HepG2 (cell line): ENCODE data around the gene ZNF446. TPM values are rescaled to one million over a fixed set of nuclear protein-coding genes. Genes with fewer than 3 reads are reported as not detected.
A peak's percentile ranks its signal among the peaks of the same experiment; 100 is the strongest.

ENCODE experiments used
- ATAC-seq: fragments of 200-7000 bp; cut with Tn5 transposase; 3 replicates; pipeline ENCODE4 v1.9.1; 2020; ENCODE audit warnings: mild to moderate bottlenecking, moderate library complexity
- BruUV-seq: library from RNA; stranded (reverse); fragments of 400-500 nt; replicated peaks from 2 replicates; lab custom pipeline; 2021; lab: Mats Ljungman, UMichigan
- CTCF ChIA-PET: fragments of 300-600 bp; formaldehyde crosslinking; extraction: SDS; loops from one replicate; lab custom pipeline; 2021; ENCODE audit warnings: low total read pairs, inconsistent platforms, low intra/inter-chr PET ratio; lab: Yijun Ruan, JAX
- POLR2A ChIA-PET: fragments of 350-600 bp; sonication (Branson Sonifier 250); formaldehyde crosslinking; loops from one replicate; lab custom pipeline; 2020; ENCODE audit warnings: antibody characterized with exemption, inconsistent platforms; lab: Yijun Ruan, JAX
- DNase-seq: peaks from one replicate; pipeline ENCODE4 v3.0.0-alpha.2; 2015; ENCODE audit warnings: low spot score
- FAIRE-seq: peaks from 3 replicates; lab custom pipeline; 2011; peaks lifted over from hg19 to GRCh38; lab: Jason Lieb, UNC
- H2AFZ ChIP-seq: one replicate; pipeline ENCODE4 v1.6.1; 2011; ENCODE audit warnings: low read length, inconsistent platforms
- H3K27ac ChIP-seq: fragments of 300-600 bp; 3 replicates; pipeline ENCODE4 v1.8.0; 2011; ENCODE audit warnings: mixed run types, mild to moderate bottlenecking, mixed read lengths, low read length, inconsistent platforms; ENCODE audit not compliant: insufficient read depth; ENCODE audit errors: extremely low read length
- H3K27me3 ChIP-seq, 2 experiments: fragments of 200-600 bp in 1 of 2; 2 replicates in 1 of 2; 3 replicates in 1 of 2; pipeline versions ENCODE4 v1.6.0 to v1.8.0; 2011; ENCODE audit warnings: low read length in 2 of 2, mild to moderate bottlenecking in 2 of 2, moderate library complexity in 2 of 2, inconsistent platforms in 1 of 2; ENCODE audit not compliant: insufficient read depth in 2 of 2, control insufficient read depth in 1 of 2
- H3K36me3 ChIP-seq, 2 experiments: fragments of 200-600 bp in 1 of 2; replicated peaks in 1 of 2; 2 replicates in 1 of 2; 3 replicates in 1 of 2; pipeline versions ENCODE4 v1.5.1 to v1.8.0; 2011; ENCODE audit warnings: low read length in 2 of 2, inconsistent platforms in 1 of 2; ENCODE audit not compliant: insufficient read depth in 2 of 2, control insufficient read depth in 1 of 2
- H3K4me1 ChIP-seq: 2 replicates; pipeline ENCODE4 v1.5.1; 2012; ENCODE audit warnings: low read length, inconsistent platforms; ENCODE audit not compliant: insufficient read depth
- H3K4me2 ChIP-seq: 2 replicates; pipeline ENCODE4 v1.6.0; 2011; ENCODE audit warnings: low read depth, low read length, inconsistent platforms
- H3K4me3 ChIP-seq, 3 experiments: fragments of 200-600 bp in 1 of 3; sonication (generic), shearing (Covaris generic) in 1 of 3; replicated peaks in 1 of 3; 2 replicates each; pipeline ENCODE4 v1.5.1; 2011 to 2016; ENCODE audit warnings: low read length in 3 of 3, inconsistent platforms in 2 of 3, low read depth in 2 of 3, mild to moderate bottlenecking in 2 of 3, control low read depth in 1 of 3, mixed read lengths in 1 of 3; ENCODE audit not compliant: insufficient read depth in 1 of 3
- H3K79me2 ChIP-seq: one replicate; pipeline ENCODE4 v1.6.1; 2011; ENCODE audit warnings: low read length, inconsistent platforms; ENCODE audit not compliant: insufficient read depth
- H3K9ac ChIP-seq: 2 replicates; pipeline ENCODE4 v1.6.0; 2011; ENCODE audit warnings: mild to moderate bottlenecking, low read depth, low read length, inconsistent platforms; ENCODE audit not compliant: insufficient read depth
- H3K9me3 ChIP-seq: 2 replicates; pipeline ENCODE4 v1.5.1; 2012; ENCODE audit warnings: mild to moderate bottlenecking, low read length
- H4K20me1 ChIP-seq: 2 replicates; pipeline ENCODE4 v1.6.0; 2011; ENCODE audit warnings: inconsistent platforms, mild to moderate bottlenecking, low read length, moderate library complexity; ENCODE audit not compliant: insufficient read depth
- AKNA ChIP-seq: sonication (generic); formaldehyde crosslinking; IDR thresholded peaks from 2 replicates; pipeline ENCODE4 v1.4.0; 2020; ENCODE audit warnings: missing genetic modification reagents, borderline replicate concordance
- ZNF7 ChIP-seq: IDR thresholded peaks from 2 replicates; pipeline ENCODE4 v1.6.1; 2016; ENCODE audit warnings: missing biosample characterization, missing genetic modification reagents
- WGBS: methylation state at CpG from one replicate; pipeline ENCODE4 v1.1.6; 2017; ENCODE audit warnings: low lambda C conversion rate; 5-methylcytosine and 5-hydroxymethylcytosine counted together
- in situ Hi-C: cut with HindIII; loops from 2 replicates; pipeline ENCODE4 v1.10.0; 2017; ENCODE audit warnings: low pct_unique_long_range_greater_than_20kb; ENCODE audit not compliant: extremely low pct_ligation_motif_present
- intact Hi-C: fragments of 100-400 bp; cut with micrococcal nuclease; formaldehyde crosslinking; loops from one replicate; pipeline ENCODE4 v1.10.0; 2022; ENCODE audit not compliant: unreplicated experiment
- polyA plus RNA-seq, 8 experiments: library from polyadenylated mRNA; depleted of rRNA in 3 of 8; stranded (reverse) in 7 of 8; unstranded in 1 of 8; fragments of >200 nt; fragmentation: Illumina TruSeq in 4 of 8; extraction: Trizol in 4 of 8; gene quantifications; 2 replicates each; pipeline versions ENCODE4 v1.2.1 to v1.2.3, GENCODE V29; 2011 to 2016; ENCODE audit warnings: low read depth in 4 of 8, missing spikeins in 1 of 8, mixed read lengths in 1 of 8; ENCODE audit not compliant: insufficient read depth in 1 of 8
- total RNA-seq, 5 experiments: library from RNA; depleted of rRNA; stranded (reverse); fragments of >200 nt; fragmentation: Illumina TruSeq; extraction: Trizol; gene quantifications; 2 replicates each; pipeline ENCODE4 v1.2.3, GENCODE V29; 2016; ENCODE audit warnings: low read depth in 1 of 5
- TF ChIP-seq, protein P1 (sequence below): sonication (generic); formaldehyde crosslinking; IDR thresholded peaks from 2 replicates; pipeline ENCODE4 v1.4.0; 2020; ENCODE audit warnings: mild to moderate bottlenecking, missing genetic modification reagents, borderline replicate concordance

The ZNF446 gene
- total and polyA plus RNA-seq, 2 of the 13 experiments (the other 11 are each of a cell fraction or from before 2014, with no cell fraction given), result 3.0 to 3.6 TPM

GRCh38 chr19:58521651-58522050 lies 45.5 kb downstream of the ZNF446 start (continued):
- TF ChIP-seq, protein P1, sequence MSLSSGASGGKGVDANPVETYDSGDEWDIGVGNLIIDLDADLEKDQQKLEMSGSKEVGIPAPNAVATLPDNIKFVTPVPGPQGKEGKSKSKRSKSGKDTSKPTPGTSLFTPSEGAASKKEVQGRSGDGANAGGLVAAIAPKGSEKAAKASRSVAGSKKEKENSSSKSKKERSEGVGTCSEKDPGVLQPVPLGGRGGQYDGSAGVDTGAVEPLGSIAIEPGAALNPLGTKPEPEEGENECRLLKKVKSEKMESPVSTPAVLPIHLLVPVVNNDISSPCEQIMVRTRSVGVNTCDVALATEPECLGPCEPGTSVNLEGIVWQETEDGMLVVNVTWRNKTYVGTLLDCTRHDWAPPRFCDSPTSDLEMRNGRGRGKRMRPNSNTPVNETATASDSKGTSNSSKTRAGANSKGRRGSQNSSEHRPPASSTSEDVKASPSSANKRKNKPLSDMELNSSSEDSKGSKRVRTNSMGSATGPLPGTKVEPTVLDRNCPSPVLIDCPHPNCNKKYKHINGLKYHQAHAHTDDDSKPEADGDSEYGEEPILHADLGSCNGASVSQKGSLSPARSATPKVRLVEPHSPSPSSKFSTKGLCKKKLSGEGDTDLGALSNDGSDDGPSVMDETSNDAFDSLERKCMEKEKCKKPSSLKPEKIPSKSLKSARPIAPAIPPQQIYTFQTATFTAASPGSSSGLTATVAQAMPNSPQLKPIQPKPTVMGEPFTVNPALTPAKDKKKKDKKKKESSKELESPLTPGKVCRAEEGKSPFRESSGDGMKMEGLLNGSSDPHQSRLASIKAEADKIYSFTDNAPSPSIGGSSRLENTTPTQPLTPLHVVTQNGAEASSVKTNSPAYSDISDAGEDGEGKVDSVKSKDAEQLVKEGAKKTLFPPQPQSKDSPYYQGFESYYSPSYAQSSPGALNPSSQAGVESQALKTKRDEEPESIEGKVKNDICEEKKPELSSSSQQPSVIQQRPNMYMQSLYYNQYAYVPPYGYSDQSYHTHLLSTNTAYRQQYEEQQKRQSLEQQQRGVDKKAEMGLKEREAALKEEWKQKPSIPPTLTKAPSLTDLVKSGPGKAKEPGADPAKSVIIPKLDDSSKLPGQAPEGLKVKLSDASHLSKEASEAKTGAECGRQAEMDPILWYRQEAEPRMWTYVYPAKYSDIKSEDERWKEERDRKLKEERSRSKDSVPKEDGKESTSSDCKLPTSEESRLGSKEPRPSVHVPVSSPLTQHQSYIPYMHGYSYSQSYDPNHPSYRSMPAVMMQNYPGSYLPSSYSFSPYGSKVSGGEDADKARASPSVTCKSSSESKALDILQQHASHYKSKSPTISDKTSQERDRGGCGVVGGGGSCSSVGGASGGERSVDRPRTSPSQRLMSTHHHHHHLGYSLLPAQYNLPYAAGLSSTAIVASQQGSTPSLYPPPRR (CRISPR knock-in tag), result no peak

GRCh38 chr19:58522709-58523108 lies 46.6 kb downstream of the ZNF446 start:
- Histone ChIP-seq H4K20me1 (no peaks in the 10 kb centered on the region), H3K27me3 (peaks cover 0 to 1% of the 10 kb centered on the region in 2 experiments; a peak in 1 of 5 replicates), H3K36me3 (no peaks in the 10 kb centered on the region), H3K79me2 (peaks cover 12% of the 10 kb centered on the region), H3K4me3 (no peak overlapping the region), H3K9ac (no peak overlapping the region), H3K27ac (no peak overlapping the region), H3K4me2 (no peak overlapping the region), H3K9me3 (no peaks in the 10 kb centered on the region), H2AFZ (no peak overlapping the region), H3K4me1 (peaks cover 15% of the 10 kb centered on the region)
- in situ Hi-C loops, result no loop called here
- ChIA-PET POLR2A (interaction anchor here (1.0 to 4.1 kb wide), 2 partner anchors 12 to 37 kb away, joined by 3 to 21 read pairs; partner anchors contain the start of gene SLC27A5), CTCF (no interaction called here)
- TF ChIP-seq AKNA (CRISPR knock-in tag) (no peak), ZNF7 (CRISPR knock-in tag) (peak; percentile 74)
- no peak for DNase-seq
- no TSS peak for BruUV-seq
- FAIRE-seq, result no peak
- intact Hi-C loops, result no loop called here
- WGBS, result 31% methylated on average over 3 of the region's 3 CpGs
- no peak for ATAC-seq
